T-helper 1 cell treated with Interleukin-12 subunit alpha and Interleukin-12 subunit beta and Interleukin-4 antibody, amounts not matched to agents 30 ng/mL and 1 ng/mL, for 36 hours (primary cell): ENCODE data around the gene UBR4. TPM values are rescaled to one million over a fixed set of nuclear protein-coding genes. Genes with fewer than 3 reads are reported as not detected.

Source experiments
- intact Hi-C: fragments of 100-400 bp; cut with micrococcal nuclease; formaldehyde crosslinking; loops from one replicate; pipeline ENCODE4 v1.15.1; 2024
- total RNA-seq: library from RNA; stranded (reverse); gene quantifications from 2 replicates; pipeline ENCODE4 v1.2.3, GENCODE V29; 2022

Gene UBR4
- total RNA-seq, 1 donor from 2014 or later: 142 TPM

- intact Hi-C loops: no loop called here
Observed at GRCh38 chr1:19059773-19060172, 150.3 kb downstream of the UBR4 start.

GRCh38 chr1:19058476-19058797 lies 151.6 kb downstream of the UBR4 start:
- intact Hi-C loops: no loop called here

GRCh38 chr1:19057784-19058475 lies 152.1 kb downstream of the UBR4 start:
- intact Hi-C loops: no loop called here

DNA sequence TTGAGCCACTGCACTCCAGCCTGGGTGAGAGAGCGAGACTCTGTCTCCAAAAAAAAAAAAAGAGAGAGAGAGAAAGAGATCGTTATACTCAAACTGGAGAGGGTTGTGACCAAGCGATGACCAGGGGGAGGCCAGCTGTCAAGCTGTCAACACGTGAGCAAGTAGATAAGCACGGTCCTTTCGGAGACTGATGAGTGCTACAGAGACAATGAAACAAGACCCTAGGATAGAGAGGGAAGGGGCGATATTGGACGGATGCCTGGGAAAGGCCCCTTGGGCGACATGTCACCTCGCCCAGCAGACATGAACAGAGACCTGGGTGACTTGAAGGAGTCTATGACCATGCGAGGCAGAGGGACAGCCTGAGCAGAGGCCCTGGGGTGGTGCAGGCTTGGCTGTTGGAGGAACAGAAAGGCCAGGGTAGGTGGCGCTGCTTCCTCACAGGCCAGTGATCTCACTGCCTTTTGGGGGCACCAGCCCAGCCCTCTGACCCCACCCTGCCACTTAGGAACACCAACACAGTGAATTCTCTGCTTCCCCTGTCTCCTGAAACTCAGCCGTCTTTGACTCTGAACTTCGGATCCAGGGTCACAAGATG lies 152.8 kb downstream of the UBR4 start:
- intact Hi-C loops: no loop called here

DNA sequence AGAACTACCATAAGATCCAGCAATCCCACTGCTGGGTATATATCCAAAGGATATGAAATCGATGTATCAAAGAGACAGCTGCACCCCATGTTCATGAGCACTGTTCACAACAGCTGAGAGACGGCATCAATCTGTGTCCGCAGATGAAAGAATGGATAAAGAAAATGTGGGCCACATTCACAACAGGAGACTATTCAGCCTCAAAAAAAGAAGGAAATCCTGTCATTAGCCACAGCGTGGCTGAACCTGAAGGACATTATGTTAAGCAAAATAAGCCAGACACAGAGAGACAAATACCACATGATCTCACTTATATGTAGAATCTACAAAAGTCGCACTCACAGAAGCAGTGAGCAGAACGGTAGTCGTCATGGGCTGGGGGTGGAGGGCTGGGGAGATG lies 154.4 kb downstream of the UBR4 start:
- intact Hi-C loops: no loop called here

DNA sequence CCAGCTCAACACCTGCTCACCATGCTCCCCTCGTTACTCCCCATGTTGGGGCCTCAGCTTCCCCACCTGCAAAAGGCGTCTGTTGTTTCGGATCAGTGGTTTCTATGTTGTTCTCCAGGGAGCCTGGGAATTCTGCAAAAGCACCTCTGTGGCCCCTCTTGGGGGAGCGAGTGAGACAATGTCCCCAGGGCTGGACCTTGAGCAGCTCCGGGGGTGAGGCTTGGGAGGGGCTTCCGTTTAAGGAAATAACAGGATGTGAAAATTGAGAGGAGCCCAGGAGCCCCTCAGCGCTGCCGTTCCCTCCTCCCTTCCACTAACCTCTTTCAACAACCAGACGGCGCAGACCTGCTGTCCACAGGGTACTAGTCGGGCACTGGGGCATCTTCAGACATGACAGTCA lies 155.1 kb downstream of the UBR4 start:
- intact Hi-C loops: no loop called here

DNA sequence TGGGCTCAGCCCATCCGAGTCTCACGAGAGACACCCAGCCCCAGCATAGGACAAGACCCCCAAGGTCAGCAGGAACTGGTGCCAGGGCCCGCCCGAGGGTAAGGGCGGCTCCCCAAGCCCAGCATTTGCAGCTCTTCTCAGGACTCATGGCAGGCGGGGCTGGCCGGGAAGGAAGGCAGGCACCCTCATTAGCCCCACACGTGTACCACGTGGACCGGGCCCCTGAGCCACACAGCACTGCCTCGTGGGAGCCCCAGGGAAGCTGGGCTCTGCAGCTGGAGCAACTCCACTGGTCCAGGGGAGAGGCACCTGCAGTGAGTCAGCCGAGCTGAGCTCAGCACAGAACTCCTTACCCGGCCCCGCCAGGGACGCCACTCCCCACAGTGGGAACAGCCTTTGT lies 155.8 kb downstream of the UBR4 start:
- intact Hi-C loops: no loop called here

GRCh38 chr1:19053486-19053885 lies 156.6 kb downstream of the UBR4 start:
- intact Hi-C loops: no loop called here

DNA sequence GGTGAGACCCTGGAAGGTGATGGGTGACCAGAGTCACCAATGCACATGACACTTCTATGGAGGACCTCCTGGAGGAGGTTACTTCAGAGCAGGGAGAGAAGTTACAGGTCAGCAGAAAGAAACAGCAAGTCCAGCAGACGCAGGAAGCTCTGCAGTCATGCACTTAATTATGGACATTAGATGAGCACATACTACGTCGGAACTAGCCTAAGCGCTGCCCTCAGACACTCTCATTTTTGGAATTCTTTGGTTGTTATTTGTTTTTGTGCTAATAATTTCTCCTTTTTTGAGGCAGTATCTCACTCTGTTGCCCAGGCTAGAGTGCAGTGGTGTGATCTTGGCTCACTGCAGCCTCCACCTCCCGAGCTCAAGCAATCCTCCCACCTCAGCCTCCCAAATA lies 160.3 kb downstream of the UBR4 start:
- intact Hi-C loops: no loop called here

DNA sequence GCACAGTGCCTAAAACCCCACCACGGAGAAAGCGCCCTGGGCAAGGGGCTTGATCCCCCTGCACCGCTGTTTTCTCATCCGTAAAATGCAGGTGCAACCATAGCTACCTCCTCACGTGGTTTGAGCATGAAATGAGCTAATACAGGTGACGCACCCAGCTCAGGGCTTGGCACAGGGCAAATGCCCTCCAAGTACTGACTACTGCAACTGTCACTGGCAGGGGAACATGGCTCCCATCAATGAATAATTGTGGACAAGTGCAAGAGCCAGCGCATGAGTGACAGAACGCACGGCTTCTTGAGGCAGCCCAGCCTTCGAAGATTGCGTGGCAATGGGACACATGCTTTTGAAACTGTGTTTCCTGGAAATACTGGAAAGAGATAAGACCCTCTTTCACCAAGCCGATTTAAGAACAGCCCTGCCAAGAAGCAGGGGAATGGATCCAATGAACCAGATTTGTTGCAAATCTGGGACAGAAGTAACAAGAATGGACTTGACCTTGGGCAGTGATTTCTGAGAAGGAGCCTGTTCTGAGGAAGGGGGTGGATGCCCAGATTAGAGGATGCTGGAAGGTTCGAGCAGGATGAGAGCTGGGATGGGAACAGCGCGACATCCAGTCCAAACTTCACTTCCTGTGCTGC lies 160.8 kb downstream of the UBR4 start:
- intact Hi-C loops: no loop called here

DNA sequence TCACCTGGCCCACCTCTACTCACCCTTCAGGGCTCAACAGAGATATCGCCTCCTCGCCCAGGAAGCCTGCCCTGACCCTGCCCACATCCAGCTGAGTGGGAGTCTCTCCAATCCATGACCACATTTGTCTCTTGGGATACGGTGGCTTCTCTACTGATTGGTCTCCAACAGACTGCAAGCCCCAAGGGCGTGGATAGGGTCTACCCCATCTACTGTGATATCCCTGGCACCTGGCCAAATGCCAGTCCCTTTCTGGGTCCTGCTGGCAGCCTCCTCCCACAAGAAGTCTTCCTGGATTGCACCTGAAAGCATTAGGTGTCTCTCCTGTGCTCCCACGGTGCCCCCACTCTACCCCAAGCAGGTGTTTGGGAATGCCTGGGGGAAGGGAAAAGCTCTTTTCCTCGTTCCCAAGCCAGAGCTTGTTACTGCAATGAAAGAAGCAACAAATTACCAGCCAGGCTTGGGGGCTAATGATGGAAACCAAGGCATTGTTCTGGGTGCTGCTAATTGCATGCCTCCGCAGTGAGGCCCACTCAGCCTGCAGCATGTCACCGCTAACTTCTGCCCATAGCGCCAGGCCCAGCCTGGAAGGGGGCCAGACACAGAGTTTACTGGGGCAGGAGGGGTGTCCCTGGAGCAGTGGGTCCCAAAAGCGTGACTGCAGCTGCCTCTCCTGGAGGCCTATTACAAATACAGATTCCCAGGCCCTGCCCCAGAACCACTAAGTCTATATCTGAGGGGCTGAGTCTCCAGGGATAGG lies 162.9 kb downstream of the UBR4 start:
- intact Hi-C loops: no loop called here

DNA sequence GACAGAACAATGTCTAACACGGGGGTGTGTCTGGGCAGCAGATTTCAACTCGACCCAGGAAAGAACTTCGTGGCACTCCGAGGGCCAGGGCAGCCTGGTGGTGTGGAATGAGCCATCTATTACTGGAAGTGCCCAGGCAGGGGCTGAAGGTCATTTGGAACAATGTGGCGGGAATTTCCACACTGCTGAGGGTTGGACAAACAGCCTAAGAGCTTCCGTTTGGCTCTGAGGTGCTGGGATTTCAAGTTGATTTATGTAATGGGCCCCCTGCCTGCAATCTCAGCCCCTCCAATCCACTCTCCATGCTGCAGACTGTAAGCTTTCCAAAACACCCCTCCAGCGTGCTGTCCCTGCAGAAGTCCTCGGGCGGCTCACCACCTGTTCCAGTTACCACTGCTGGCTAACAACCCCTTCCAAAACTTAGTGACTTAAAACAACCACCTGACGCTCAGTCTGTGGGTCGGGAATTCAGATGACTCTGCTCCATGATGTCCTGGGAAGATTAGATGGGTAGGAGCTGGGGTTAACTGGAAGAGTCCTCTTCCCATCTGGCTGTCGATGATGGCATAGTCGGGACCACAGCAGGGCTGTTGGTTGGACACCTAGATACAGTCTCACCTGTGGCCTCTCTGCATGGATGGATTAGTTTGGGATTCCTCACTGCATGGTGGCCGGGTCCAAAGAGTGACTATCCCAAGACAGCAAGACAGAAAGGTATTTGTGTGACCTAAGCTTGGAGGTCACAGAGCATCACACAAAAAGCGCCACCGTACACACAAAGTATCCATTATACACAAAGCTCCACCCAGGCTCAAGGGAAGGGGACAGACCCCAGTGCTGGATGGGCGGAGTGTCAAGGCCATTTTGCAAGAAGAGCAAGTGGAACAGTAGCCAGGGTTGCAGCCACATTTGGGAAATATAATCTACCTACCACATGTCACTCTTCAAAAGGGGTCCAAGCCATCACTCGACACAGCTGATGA lies 163.9 kb downstream of the UBR4 start:
- intact Hi-C loops: no loop called here

- intact Hi-C loops: no loop called here
Observed at GRCh38 chr1:19044975-19045831, 164.9 kb downstream of the UBR4 start.

- intact Hi-C loops: no loop called here
Observed at GRCh38 chr1:19044471-19044870, 165.6 kb downstream of the UBR4 start.

GRCh38 chr1:19043579-19044443 lies 166.3 kb downstream of the UBR4 start:
- intact Hi-C loops: no loop called here

GRCh38 chr1:19042675-19043578 lies 167.1 kb downstream of the UBR4 start:
- intact Hi-C loops: no loop called here

GRCh38 chr1:19040010-19040680 lies 169.9 kb downstream of the UBR4 start:
- intact Hi-C loops: no loop called here

GRCh38 chr1:19038732-19039131 lies 171.3 kb downstream of the UBR4 start:
- intact Hi-C loops: no loop called here
